Right cardiac atrium (tissue), 5 donors: ENCODE results near the gene KLHDC9. TPM values are rescaled to one million over a fixed set of nuclear protein-coding genes. Genes with fewer than 3 reads are reported as not detected.
A peak's percentile ranks its signal among the peaks of the same experiment; 100 is the strongest.

ENCODE experiments used
- ATAC-seq, 2 donors: fragments of 200-7000 bp; cut with Tn5 transposase; one replicate each; pipeline versions ENCODE4 v1.8.0 to v1.9.1; 2020; ENCODE audit warnings: moderate library complexity in 2 of 2, mild to moderate bottlenecking in 1 of 2
- DNase-seq, 3 donors: peaks; one replicate each; pipeline ENCODE4 v3.0.0-alpha.2; 2020
- H3K27ac ChIP-seq: one replicate; pipeline ENCODE4 v1.5.1; 2013; ENCODE audit warnings: mild to moderate bottlenecking, low read length, control low read depth, moderate library complexity
- H3K27me3 ChIP-seq: one replicate; pipeline ENCODE4 v1.6.1; 2013; ENCODE audit not compliant: control insufficient read depth, insufficient read depth
- H3K4me1 ChIP-seq: one replicate; pipeline ENCODE4 v1.6.1; 2013; ENCODE audit warnings: low read length; ENCODE audit not compliant: control insufficient read depth, insufficient read depth
- H3K4me3 ChIP-seq: one replicate; pipeline ENCODE4 v1.5.1; 2013; ENCODE audit warnings: low read length, control low read depth
- H3K9me3 ChIP-seq: one replicate; pipeline ENCODE4 v1.6.1; 2013; ENCODE audit warnings: low read length; ENCODE audit not compliant: control insufficient read depth
- WGBS: extraction: QIAGEN DNeasy Blood & Tissue Kit; methylation state at CpG from one replicate; pipeline ENCODE4 v1.1.7; 2013; 5-methylcytosine and 5-hydroxymethylcytosine counted together
- intact Hi-C, 4 donors: fragments of 100-400 bp; cut with DNase I; formaldehyde crosslinking; loops; one replicate each; pipeline versions ENCODE4 v1.11.0 to v1.14.0; 2022 to 2023
- polyA plus RNA-seq: library from polyadenylated mRNA; stranded (reverse); fragments of 200-250 nt; gene quantifications from one replicate; pipeline ENCODE4 v1.2.3, GENCODE V29; 2013
- total RNA-seq, 4 donors: library from RNA; stranded (reverse); fragmentation: NEBNext Ultra II Directional; extraction: Animal tissue kit (Norgen Biotek cat#: 25700); gene quantifications; one replicate each; pipeline ENCODE4 v1.2.1, GENCODE V29; 2021
- donor health status: healthy with polysubstance abuse.
- donor health status: DM: no; HTN: yes; CAD: no.
- donor health status: DM: no; HTN: no; CAD: no.
- donor health status: DM: no; HTN: yes; CAD: no; lungs with severe emphysema.
- donor health status: DM: yes; HTN: yes; CAD: no.

The KLHDC9 gene
- total and polyA plus RNA-seq, 5 donors, result 3.4 to 5.4 (median 5.1) TPM

- H3K27ac ChIP-seq, result no peak overlapping the region
- H3K9me3 ChIP-seq, result no peaks in the 10 kb centered on the region
- WGBS, result 85% methylated on average over 3 of the region's 3 CpGs
- DNase-seq (no peak), ATAC-seq (no peak)
- intact Hi-C loops, result no loop called here
- no peak overlapping the region for H3K4me3 ChIP-seq
- no peaks in the 10 kb centered on the region for H3K4me1 ChIP-seq
- H3K27me3 ChIP-seq, result no peaks in the 10 kb centered on the region
Measured at GRCh38 chr1:161088587-161089110, 9.5 kb upstream of the KLHDC9 start.

GRCh38 chr1:161089251-161089924, 8.8 kb upstream of the KLHDC9 start, which contains the start of gene NECTIN4:
NECTIN4 (minus strand) TSS chr1:161089558; CDS start chr1:161089296, 262 bp downstream.
- 72% methylated on average over 22 of the region's 22 CpGs for WGBS
- Histone ChIP-seq H3K27ac (no peak within 1 kb of the TSS), H3K27me3 (no peaks in the 10 kb centered on the region), H3K4me3 (no peak within 1 kb of the TSS), H3K4me1 (no peaks in the 10 kb centered on the region), H3K9me3 (no peaks in the 10 kb centered on the region)
- ATAC-seq (peak in 1 of 2 donors; percentile 32), DNase-seq (no peak)
- intact Hi-C loops, result no loop called here

- DNase-seq, result no peak
- no peaks in the 10 kb centered on the region for H3K27me3 ChIP-seq
- intact Hi-C loops, result loop anchor here in 2 of 4 donors (10.0 kb wide), 2 partner anchors 95 to 255 kb away; no protein-coding TSS in a partner anchor
- H3K27ac ChIP-seq, result no peak overlapping the region
- 95% methylated on average over 5 of the region's 5 CpGs for WGBS
- H3K4me3 ChIP-seq, result no peak overlapping the region
- H3K9me3 ChIP-seq, result no peaks in the 10 kb centered on the region
- ATAC-seq, result no peak
- no peaks in the 10 kb centered on the region for H3K4me1 ChIP-seq
Measured at GRCh38 chr1:161089938-161090337, 8.2 kb upstream of the KLHDC9 start.

GRCh38 chr1:161090617-161091016, 7.5 kb upstream of the KLHDC9 start:
- no peaks in the 10 kb centered on the region for H3K27me3 ChIP-seq
- DNase-seq (no peak), ATAC-seq (no peak)
- 76% methylated on average over 3 of the region's 3 CpGs for WGBS
- no peak overlapping the region for H3K4me3 ChIP-seq
- H3K27ac ChIP-seq, result no peak overlapping the region
- no peaks in the 10 kb centered on the region for H3K9me3 ChIP-seq
- no peaks in the 10 kb centered on the region for H3K4me1 ChIP-seq
- intact Hi-C loops, result loop anchor here in 2 of 4 donors (10.0 kb wide), 2 partner anchors 96 to 256 kb away; no protein-coding TSS in a partner anchor

GRCh38 chr1:161091093-161091492, 7.1 kb upstream of the KLHDC9 start:
- DNase-seq, result no peak
- Histone ChIP-seq H3K4me1 (no peaks in the 10 kb centered on the region), H3K27me3 (no peaks in the 10 kb centered on the region), H3K27ac (no peak overlapping the region), H3K9me3 (no peaks in the 10 kb centered on the region), H3K4me3 (no peak overlapping the region)
- intact Hi-C loops, result loop anchor here in 2 of 4 donors (10.0 kb wide), 2 partner anchors 96 to 256 kb away; no protein-coding TSS in a partner anchor
- ATAC-seq, result no peak
- WGBS, result 82% methylated on average over 5 of the region's 5 CpGs

- intact Hi-C loops, result loop anchor here in 2 of 4 donors (10.0 kb wide), 2 partner anchors 97 to 257 kb away; no protein-coding TSS in a partner anchor
- 90% methylated on average over 7 of the region's 7 CpGs for WGBS
- ATAC-seq, result no peak
Measured at GRCh38 chr1:161091796-161092507, 6.2 kb upstream of the KLHDC9 start.

GRCh38 chr1:161092621-161093028, 5.5 kb upstream of the KLHDC9 start:
- Histone ChIP-seq H3K4me3 (no peak overlapping the region), H3K27ac (no peak overlapping the region), H3K4me1 (no peaks in the 10 kb centered on the region), H3K9me3 (no peaks in the 10 kb centered on the region), H3K27me3 (no peaks in the 10 kb centered on the region)
- ATAC-seq (no peak), DNase-seq (no peak)
- intact Hi-C loops, result loop anchor here in 2 of 4 donors (10.0 kb wide), 2 partner anchors 98 to 258 kb away; no protein-coding TSS in a partner anchor
- 86% methylated on average over 3 of the region's 3 CpGs for WGBS

More at GRCh38 chr1:161091796-161092507, 6.2 kb upstream of the KLHDC9 start:
- H3K4me1 ChIP-seq, result no peaks in the 10 kb centered on the region
- DNase-seq, result no peak
- H3K9me3 ChIP-seq, result no peaks in the 10 kb centered on the region
- no peak overlapping the region for H3K4me3 ChIP-seq
- H3K27me3 ChIP-seq, result no peaks in the 10 kb centered on the region
- H3K27ac ChIP-seq, result no peak overlapping the region

GRCh38 chr1:161094481-161094880, 3.7 kb upstream of the KLHDC9 start:
- Histone ChIP-seq H3K4me3 (no peak overlapping the region), H3K4me1 (peaks cover 5% of the 10 kb centered on the region), H3K27me3 (no peaks in the 10 kb centered on the region), H3K27ac (no peak overlapping the region), H3K9me3 (no peaks in the 10 kb centered on the region)
- DNase-seq (no peak), ATAC-seq (no peak)
- intact Hi-C loops, result loop anchor here in 2 of 4 donors (10.0 kb wide), 2 partner anchors 100 to 260 kb away; no protein-coding TSS in a partner anchor
- WGBS, result 97% methylated on average over 14 of the region's 14 CpGs

- Histone ChIP-seq H3K9me3 (no peaks in the 10 kb centered on the region), H3K4me1 (peaks cover 5% of the 10 kb centered on the region), H3K27me3 (no peaks in the 10 kb centered on the region), H3K4me3 (no peak overlapping the region), H3K27ac (no peak overlapping the region)
- intact Hi-C loops, result loop anchor here in 3 of 4 donors (5.0 to 10.0 kb wide), 4 partner anchors 48 to 260 kb away; partner anchors contain the start of gene USF1 (in 1 of the 3)
- DNase-seq, result no peak
- WGBS, result 95% methylated on average over 6 of the region's 6 CpGs
- ATAC-seq, result no peak
Measured at GRCh38 chr1:161095230-161095629, 2.9 kb upstream of the KLHDC9 start.

GRCh38 chr1:161096015-161096414, 2.1 kb upstream of the KLHDC9 start:
- DNase-seq (no peak), ATAC-seq (no peak)
- intact Hi-C loops, result loop anchor here in 3 of 4 donors (5.0 to 10.0 kb wide), 4 partner anchors 49 to 261 kb away; partner anchors contain the start of gene USF1 (in 1 of the 3)
- Histone ChIP-seq H3K4me3 (no peak overlapping the region), H3K27me3 (no peaks in the 10 kb centered on the region), H3K9me3 (no peaks in the 10 kb centered on the region), H3K27ac (no peak overlapping the region), H3K4me1 (peaks cover 5% of the 10 kb centered on the region)
- 92% methylated on average over 2 of the region's 2 CpGs for WGBS
